ENCODE results near the gene DNAL1. TPM values are rescaled to one million over a fixed set of nuclear protein-coding genes. Genes with fewer than 3 reads are reported as not detected.

The DNAL1 gene
- total and polyA plus RNA-seq, 2 of the 13 experiments (the other 11 are each of a cell fraction or from before 2014, with no cell fraction given): 1.4 to 13.3 TPM

DNA sequence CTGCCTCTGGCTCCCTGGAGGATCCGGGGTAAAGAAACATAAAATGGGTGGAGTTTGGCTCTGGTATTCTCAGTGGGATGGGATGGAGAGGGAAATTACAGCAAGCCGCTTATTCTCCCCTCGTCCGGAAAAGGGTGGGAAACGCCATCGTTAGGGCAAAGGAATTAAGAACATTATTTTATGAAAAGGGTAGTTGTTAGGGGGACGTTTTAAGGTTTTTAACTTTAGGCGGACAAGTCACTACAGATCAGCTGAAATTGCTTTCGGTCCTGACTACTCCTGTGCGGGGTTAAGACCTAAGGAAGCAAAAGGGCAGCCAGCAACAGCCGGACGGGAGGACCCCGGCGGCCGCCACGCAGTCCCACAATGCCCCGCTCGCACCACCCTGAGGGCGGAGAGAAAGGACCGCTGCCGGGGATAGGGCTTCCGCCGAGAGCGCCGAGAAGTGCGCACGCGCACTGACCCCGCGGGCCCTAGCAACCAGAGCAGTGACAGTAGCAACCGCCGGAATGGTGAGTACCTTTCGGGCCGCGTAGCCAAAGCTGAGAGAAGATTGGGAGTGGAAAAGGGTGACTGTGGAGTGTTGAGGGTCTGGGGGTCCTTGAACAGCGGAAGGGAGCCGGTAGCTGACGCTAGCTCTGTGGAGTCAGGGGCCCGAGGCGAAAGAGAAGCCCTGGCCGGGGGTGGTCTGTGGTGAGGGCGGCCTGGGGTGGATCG lies at the start of gene DNAL1 (continued):
- TF ChIP-seq, protein P1, sequence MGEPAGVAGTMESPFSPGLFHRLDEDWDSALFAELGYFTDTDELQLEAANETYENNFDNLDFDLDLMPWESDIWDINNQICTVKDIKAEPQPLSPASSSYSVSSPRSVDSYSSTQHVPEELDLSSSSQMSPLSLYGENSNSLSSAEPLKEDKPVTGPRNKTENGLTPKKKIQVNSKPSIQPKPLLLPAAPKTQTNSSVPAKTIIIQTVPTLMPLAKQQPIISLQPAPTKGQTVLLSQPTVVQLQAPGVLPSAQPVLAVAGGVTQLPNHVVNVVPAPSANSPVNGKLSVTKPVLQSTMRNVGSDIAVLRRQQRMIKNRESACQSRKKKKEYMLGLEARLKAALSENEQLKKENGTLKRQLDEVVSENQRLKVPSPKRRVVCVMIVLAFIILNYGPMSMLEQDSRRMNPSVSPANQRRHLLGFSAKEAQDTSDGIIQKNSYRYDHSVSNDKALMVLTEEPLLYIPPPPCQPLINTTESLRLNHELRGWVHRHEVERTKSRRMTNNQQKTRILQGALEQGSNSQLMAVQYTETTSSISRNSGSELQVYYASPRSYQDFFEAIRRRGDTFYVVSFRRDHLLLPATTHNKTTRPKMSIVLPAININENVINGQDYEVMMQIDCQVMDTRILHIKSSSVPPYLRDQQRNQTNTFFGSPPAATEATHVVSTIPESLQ (CRISPR knock-in tag; conservative IDR thresholded peaks at IDR 0.05): no peak
- TF ChIP-seq ZNF773 (CRISPR knock-in tag; IDR thresholded peaks at IDR 0.05; ENCODE audit: borderline replicate concordance): no peak
- TF ChIP-seq ZC3H13 (CRISPR knock-in tag; IDR thresholded peaks at IDR 0.05): no peak
- TF ChIP-seq ZNF569 (CRISPR knock-in tag; IDR thresholded peaks at IDR 0.05; ENCODE audit: borderline replicate concordance): no peak
- no peak for TF ChIP-seq ZFP41 (CRISPR knock-in tag; IDR thresholded peaks at IDR 0.05; ENCODE audit: borderline replicate concordance)
- no peak for TF ChIP-seq CREB1 (IDR thresholded peaks at IDR 0.05)
- no peak; the same call in 1 of the 2 replicates for TF ChIP-seq CREB1 (CRISPR knock-in tag; IDR thresholded peaks at IDR 0.05)
- TF ChIP-seq ZIK1 (CRISPR knock-in tag; IDR thresholded peaks at IDR 0.05; ENCODE audit: borderline replicate concordance, low read depth): no peak
- 0 out of 2 replicates have a peak, but pooled peaks have one; percentile 47 for TF ChIP-seq ZNF670 (CRISPR knock-in tag; IDR thresholded peaks at IDR 0.05; ENCODE audit: borderline replicate concordance)
- no peak for TF ChIP-seq ZNF552 (CRISPR knock-in tag; IDR thresholded peaks at IDR 0.05; ENCODE audit: borderline replicate concordance)
- 0 out of 2 replicates have a peak, but pooled peaks have one; percentile 20 for TF ChIP-seq KDM5B (CRISPR knock-in tag; IDR thresholded peaks at IDR 0.05; ENCODE audit: borderline replicate concordance)
- TF ChIP-seq ZFX (CRISPR knock-in tag; IDR thresholded peaks at IDR 0.05; ENCODE audit: low read depth): peak; percentile 74
- TF ChIP-seq KMT2B (CRISPR knock-in tag; IDR thresholded peaks at IDR 0.05): peak; percentile 83
- no peak for TF ChIP-seq ETV6 (CRISPR knock-in tag; conservative IDR thresholded peaks at IDR 0.05)
- TF ChIP-seq, protein P2, sequence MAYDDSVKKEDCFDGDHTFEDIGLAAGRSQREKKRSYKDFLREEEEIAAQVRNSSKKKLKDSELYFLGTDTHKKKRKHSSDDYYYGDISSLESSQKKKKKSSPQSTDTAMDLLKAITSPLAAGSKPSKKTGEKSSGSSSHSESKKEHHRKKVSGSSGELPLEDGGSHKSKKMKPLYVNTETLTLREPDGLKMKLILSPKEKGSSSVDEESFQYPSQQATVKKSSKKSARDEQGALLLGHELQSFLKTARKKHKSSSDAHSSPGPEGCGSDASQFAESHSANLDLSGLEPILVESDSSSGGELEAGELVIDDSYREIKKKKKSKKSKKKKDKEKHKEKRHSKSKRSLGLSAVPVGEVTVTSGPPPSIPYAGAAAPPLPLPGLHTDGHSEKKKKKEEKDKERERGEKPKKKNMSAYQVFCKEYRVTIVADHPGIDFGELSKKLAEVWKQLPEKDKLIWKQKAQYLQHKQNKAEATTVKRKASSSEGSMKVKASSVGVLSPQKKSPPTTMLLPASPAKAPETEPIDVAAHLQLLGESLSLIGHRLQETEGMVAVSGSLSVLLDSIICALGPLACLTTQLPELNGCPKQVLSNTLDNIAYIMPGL (CRISPR knock-in tag; IDR thresholded peaks at IDR 0.05; ENCODE audit: borderline replicate concordance in 1 of 2, low read depth in 1 of 2): peak in 1 of 2 experiments; percentile 44; a peak in 1 of 4 replicates
- no peak for TF ChIP-seq IRF1 (CRISPR knock-in tag; IDR thresholded peaks at IDR 0.05; ENCODE audit: low read depth)
- no peak for TF ChIP-seq CEBPG (CRISPR knock-in tag; IDR thresholded peaks at IDR 0.05)
- TF ChIP-seq ARID2 (CRISPR knock-in tag; IDR thresholded peaks at IDR 0.05; ENCODE audit: borderline replicate concordance): no peak
- TF ChIP-seq, protein P3, sequence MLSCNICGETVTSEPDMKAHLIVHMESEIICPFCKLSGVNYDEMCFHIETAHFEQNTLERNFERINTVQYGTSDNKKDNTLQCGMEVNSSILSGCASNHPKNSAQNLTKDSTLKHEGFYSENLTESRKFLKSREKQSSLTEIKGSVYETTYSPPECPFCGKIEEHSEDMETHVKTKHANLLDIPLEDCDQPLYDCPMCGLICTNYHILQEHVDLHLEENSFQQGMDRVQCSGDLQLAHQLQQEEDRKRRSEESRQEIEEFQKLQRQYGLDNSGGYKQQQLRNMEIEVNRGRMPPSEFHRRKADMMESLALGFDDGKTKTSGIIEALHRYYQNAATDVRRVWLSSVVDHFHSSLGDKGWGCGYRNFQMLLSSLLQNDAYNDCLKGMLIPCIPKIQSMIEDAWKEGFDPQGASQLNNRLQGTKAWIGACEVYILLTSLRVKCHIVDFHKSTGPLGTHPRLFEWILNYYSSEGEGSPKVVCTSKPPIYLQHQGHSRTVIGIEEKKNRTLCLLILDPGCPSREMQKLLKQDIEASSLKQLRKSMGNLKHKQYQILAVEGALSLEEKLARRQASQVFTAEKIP (CRISPR knock-in tag; IDR thresholded peaks at IDR 0.05; ENCODE audit: borderline replicate concordance): no peak
- TF ChIP-seq ZSCAN30 (CRISPR knock-in tag; IDR thresholded peaks at IDR 0.05): no peak
- 0 out of 2 replicates have a peak, but pooled peaks have one; percentile 55 for TF ChIP-seq KLF9 (CRISPR knock-in tag; IDR thresholded peaks at IDR 0.05; ENCODE audit: low read depth)
- TF ChIP-seq JUN (CRISPR knock-in tag; IDR thresholded peaks at IDR 0.05): no peak
- TF ChIP-seq FOXC1 (CRISPR knock-in tag; IDR thresholded peaks at IDR 0.05; ENCODE audit: borderline replicate concordance): 0 out of 2 replicates have a peak, but pooled peaks have one; percentile 29
- TF ChIP-seq POLR2G (IDR thresholded peaks at IDR 0.05; ENCODE audit: low read depth, low read length): peak; percentile 97

All from HepG2 (cell line).